ENCODE data around the gene KDM4B. TPM values are rescaled to one million over a fixed set of nuclear protein-coding genes. Genes with fewer than 3 reads are reported as not detected.
A peak's percentile ranks its signal among the peaks of the same experiment; 100 is the strongest.

Gene KDM4B
- total RNA-seq, 1 donor from 2014 or later, result 36.4 TPM

GRCh38 chr19:5122671-5123409, 153.9 kb downstream of the KDM4B start:
- no peak for DNase-seq
- ATAC-seq, result no peak
- intact Hi-C loops (cut with micrococcal nuclease), result no loop called here

- ATAC-seq, result no peak
- DNase-seq, result no peak
- intact Hi-C loops (cut with micrococcal nuclease), result no loop called here
Measured at GRCh38 chr19:5123646-5124045, 154.7 kb downstream of the KDM4B start.

GRCh38 chr19:5124111-5124855, 155.4 kb downstream of the KDM4B start:
- DNase-seq (no peak), ATAC-seq (no peak)
- intact Hi-C loops (cut with micrococcal nuclease), result no loop called here

- DNase-seq, result no peak
- ATAC-seq, result no peak
- intact Hi-C loops (cut with micrococcal nuclease), result no loop called here
Measured at GRCh38 chr19:5125376-5125775, 156.5 kb downstream of the KDM4B start.

- ATAC-seq, result no peak
- intact Hi-C loops (cut with micrococcal nuclease), result no loop called here
- DNase-seq, result no peak
Measured at GRCh38 chr19:5125797-5126497, 157.0 kb downstream of the KDM4B start.

GRCh38 chr19:5126498-5127223, 157.7 kb downstream of the KDM4B start:
- ATAC-seq (no peak), DNase-seq (no peak)
- intact Hi-C loops (cut with micrococcal nuclease), result no loop called here

- peak; percentile 1 for ATAC-seq
- intact Hi-C loops (cut with micrococcal nuclease), result no loop called here
- DNase-seq, result no peak
Measured at GRCh38 chr19:5127717-5128116, 158.8 kb downstream of the KDM4B start.

GRCh38 chr19:5128251-5128935, 159.5 kb downstream of the KDM4B start:
- intact Hi-C loops (cut with micrococcal nuclease), result no loop called here
- DNase-seq (peak; percentile 82), ATAC-seq (peak; percentile 89)

- ATAC-seq, result peak; percentile 71
- intact Hi-C loops (cut with micrococcal nuclease), result no loop called here
- DNase-seq, result peak; percentile 57
Measured at GRCh38 chr19:5128936-5129389, 160.1 kb downstream of the KDM4B start.

GRCh38 chr19:5129691-5130090, 160.8 kb downstream of the KDM4B start:
- no peak for DNase-seq
- intact Hi-C loops (cut with micrococcal nuclease), result no loop called here
- no peak for ATAC-seq

GRCh38 chr19:5130371-5131030, 161.6 kb downstream of the KDM4B start:
- ATAC-seq, result no peak
- intact Hi-C loops (cut with micrococcal nuclease), result no loop called here
- DNase-seq, result no peak

GRCh38 chr19:5131031-5131505, 162.2 kb downstream of the KDM4B start:
- DNase-seq (no peak), ATAC-seq (no peak)
- intact Hi-C loops (cut with micrococcal nuclease), result no loop called here

- ATAC-seq, result no peak
- intact Hi-C loops (cut with micrococcal nuclease), result no loop called here
- DNase-seq, result no peak
Measured at GRCh38 chr19:5131506-5132205, 162.7 kb downstream of the KDM4B start.

GRCh38 chr19:5132206-5132560, 163.3 kb downstream of the KDM4B start:
- intact Hi-C loops (cut with micrococcal nuclease), result no loop called here
- no peak for ATAC-seq

GRCh38 chr19:5132698-5133651, 164.1 kb downstream of the KDM4B start:
- intact Hi-C loops (cut with micrococcal nuclease), result no loop called here
- no peak for DNase-seq
- no peak for ATAC-seq

More at GRCh38 chr19:5132206-5132560, 163.3 kb downstream of the KDM4B start:
- DNase-seq, result no peak

- no peak for ATAC-seq
- intact Hi-C loops (cut with micrococcal nuclease), result no loop called here
Measured at GRCh38 chr19:5133986-5134595, 165.2 kb downstream of the KDM4B start.

More at GRCh38 chr19:5133986-5134595, 165.2 kb downstream of the KDM4B start:
- DNase-seq, result no peak

Data from left ventricle myocardium superior (tissue), 1 donor.